Activated CD4-positive, alpha-beta T cell treated with anti-CD3 and anti-CD28 coated beads, Interleukin-2, Interleukin-4, amounts not matched to agents 100 ng/mL and 50 ng/mL, durations not matched to agents 16 hours and 8 hours (primary cell): ENCODE data around the gene HGD.

Experiments used
- DNase-seq: peaks from one replicate; pipeline ENCODE4 v3.0.0-alpha.2; 2020; ENCODE audit warnings: low spot score

The HGD gene

GRCh38 chr3:120682095-120682681 lies at the start of gene HGD:
Gene HGD, minus strand, starts transcription at chr3:120682239. Its CDS starts 128 bp downstream, at chr3:120682111.
- DNase-seq = no peak

GRCh38 chr3:120730576-120731542 lies 48.8 kb upstream of the HGD start:
- no peak for DNase-seq

- no peak for DNase-seq
These were observed 44.8 kb upstream of the HGD start for GRCh38 chr3:120726791-120727190.

- peak; percentile 11 for DNase-seq
These were observed 37.3 kb upstream of the HGD start for GRCh38 chr3:120719167-120719834.

- DNase-seq = no peak
These were observed 31.2 kb upstream of the HGD start for GRCh38 chr3:120713262-120713661.

GRCh38 chr3:120710369-120710768 lies 28.3 kb upstream of the HGD start:
- DNase-seq = no peak

GRCh38 chr3:120708408-120708807 lies 26.4 kb upstream of the HGD start:
- DNase-seq = no peak

GRCh38 chr3:120706950-120707349 lies 24.9 kb upstream of the HGD start:
- no peak for DNase-seq

- DNase-seq = no peak
These were observed 24.0 kb upstream of the HGD start for GRCh38 chr3:120705884-120706582.

GRCh38 chr3:120699333-120699732 lies 17.3 kb upstream of the HGD start:
- DNase-seq = no peak

- no peak for DNase-seq
These were observed 11.6 kb upstream of the HGD start for GRCh38 chr3:120693439-120694171.

GRCh38 chr3:120689395-120689794 lies 7.4 kb upstream of the HGD start:
- no peak for DNase-seq

- DNase-seq = no peak
These were observed 6.1 kb upstream of the HGD start for GRCh38 chr3:120688121-120688520.

GRCh38 chr3:120685411-120685810 lies 3.4 kb upstream of the HGD start:
- DNase-seq = no peak

- DNase-seq = no peak
These were observed 2.9 kb upstream of the HGD start for GRCh38 chr3:120684896-120685295.

- DNase-seq = no peak
These were observed 1.7 kb upstream of the HGD start for GRCh38 chr3:120683671-120684301.

- DNase-seq = no peak
These were observed 1.2 kb upstream of the HGD start for GRCh38 chr3:120683213-120683612.

GRCh38 chr3:120681506-120682038 lies 467 bp downstream of the HGD start:
- DNase-seq = no peak

GRCh38 chr3:120681018-120681417 lies 1.0 kb downstream of the HGD start:
- no peak for DNase-seq

- no peak for DNase-seq
These were observed 1.7 kb downstream of the HGD start for GRCh38 chr3:120680193-120680894.
